AG10803 (cell line): ENCODE data around the gene HS1BP3.

Experiments
- DNase-seq: peaks from one replicate; pipeline ENCODE4 v3.0.0; 2010; ENCODE audit warnings: low read depth
- H3K4me3 ChIP-seq: 2 replicates; pipeline ENCODE4 v1.5.1; 2011; ENCODE audit warnings: mild to moderate bottlenecking, low read length, control low read depth
- TF ChIP-seq, protein P1 (sequence below): conservative IDR thresholded peaks from 2 replicates; pipeline ENCODE4 v1.5.1; 2011; ENCODE audit warnings: mild to moderate bottlenecking, low read length, control low read depth, inconsistent platforms

The HS1BP3 gene

DNA sequence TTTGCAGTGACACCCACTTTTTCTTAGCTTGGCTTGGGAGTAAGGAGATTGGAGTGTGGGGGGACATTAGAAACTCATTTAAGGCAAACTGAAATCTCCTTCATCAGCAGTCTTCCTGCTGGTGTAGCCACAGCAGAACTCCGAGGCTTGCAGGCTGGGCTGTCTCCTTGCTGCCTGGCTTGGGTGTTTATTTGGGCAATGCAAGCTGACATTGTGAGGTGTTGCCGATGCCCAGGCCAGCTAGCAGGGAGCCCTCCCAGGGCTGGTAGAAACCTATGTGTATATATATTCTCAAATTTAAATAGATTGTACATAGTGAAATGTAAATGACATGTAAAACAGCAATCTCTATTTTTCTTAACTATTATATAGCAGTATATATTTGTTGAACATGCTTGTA lies 27.9 kb upstream of the HS1BP3 start:
- TF ChIP-seq, protein P1, sequence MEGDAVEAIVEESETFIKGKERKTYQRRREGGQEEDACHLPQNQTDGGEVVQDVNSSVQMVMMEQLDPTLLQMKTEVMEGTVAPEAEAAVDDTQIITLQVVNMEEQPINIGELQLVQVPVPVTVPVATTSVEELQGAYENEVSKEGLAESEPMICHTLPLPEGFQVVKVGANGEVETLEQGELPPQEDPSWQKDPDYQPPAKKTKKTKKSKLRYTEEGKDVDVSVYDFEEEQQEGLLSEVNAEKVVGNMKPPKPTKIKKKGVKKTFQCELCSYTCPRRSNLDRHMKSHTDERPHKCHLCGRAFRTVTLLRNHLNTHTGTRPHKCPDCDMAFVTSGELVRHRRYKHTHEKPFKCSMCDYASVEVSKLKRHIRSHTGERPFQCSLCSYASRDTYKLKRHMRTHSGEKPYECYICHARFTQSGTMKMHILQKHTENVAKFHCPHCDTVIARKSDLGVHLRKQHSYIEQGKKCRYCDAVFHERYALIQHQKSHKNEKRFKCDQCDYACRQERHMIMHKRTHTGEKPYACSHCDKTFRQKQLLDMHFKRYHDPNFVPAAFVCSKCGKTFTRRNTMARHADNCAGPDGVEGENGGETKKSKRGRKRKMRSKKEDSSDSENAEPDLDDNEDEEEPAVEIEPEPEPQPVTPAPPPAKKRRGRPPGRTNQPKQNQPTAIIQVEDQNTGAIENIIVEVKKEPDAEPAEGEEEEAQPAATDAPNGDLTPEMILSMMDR = no peak
- no peak for DNase-seq
- no peak overlapping the region for H3K4me3 ChIP-seq

DNA sequence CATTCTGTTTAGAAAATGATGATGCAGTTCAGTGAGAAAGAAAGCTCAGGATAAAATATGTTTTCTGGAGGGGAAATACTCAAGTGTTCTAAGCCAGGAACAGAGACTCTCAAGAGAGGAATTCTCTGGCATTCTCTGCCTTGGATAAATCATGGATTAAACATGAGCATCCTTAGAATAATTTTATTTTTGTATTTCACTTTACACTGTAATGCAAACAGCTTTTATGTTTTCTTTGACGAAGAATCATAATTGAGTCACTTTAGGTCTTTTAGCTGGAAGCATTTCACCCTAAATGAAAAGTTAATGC lies 27.1 kb upstream of the HS1BP3 start:
- no peak overlapping the region for H3K4me3 ChIP-seq
- TF ChIP-seq, protein P1 = no peak
- no peak for DNase-seq

DNA sequence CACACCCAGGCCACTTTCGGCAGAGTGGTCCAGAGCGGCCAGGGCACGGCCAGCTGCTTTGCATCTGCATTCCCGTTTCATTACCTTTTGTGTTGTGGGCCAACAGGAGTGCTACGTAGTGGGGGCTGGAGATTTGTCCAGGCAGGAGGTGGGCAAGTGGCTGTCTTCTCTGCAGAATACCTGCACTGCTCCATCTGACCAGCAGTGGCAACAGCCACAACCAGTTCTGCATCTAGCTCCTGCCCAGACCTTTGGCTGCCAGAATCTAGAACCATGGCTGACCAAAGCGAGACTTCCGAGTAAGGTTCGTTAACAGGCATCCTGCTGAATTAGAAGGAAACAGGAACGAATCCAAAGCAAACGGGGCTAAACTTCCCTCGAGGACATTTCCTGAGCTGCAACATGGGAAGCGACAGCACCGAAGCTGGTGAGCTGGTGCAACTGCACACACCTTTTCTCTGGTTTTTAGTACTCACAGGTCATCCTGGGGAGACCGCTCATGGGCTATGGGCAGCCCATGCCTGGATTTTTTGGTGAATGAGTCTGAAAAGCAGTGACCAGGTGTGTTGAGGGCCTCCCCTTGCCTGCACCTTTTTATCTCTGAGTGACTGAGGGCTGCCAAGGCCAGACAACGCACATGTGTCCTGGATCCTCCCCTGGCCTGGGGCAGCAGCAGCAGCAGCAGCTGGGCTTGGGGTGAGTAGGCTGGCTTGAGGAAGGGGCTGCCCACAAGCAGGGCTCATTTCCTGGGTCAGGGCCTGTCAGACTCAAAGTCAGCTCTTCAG lies 26.6 kb upstream of the HS1BP3 start:
- TF ChIP-seq, protein P1 = no peak
- DNase-seq = no peak
- H3K4me3 ChIP-seq = no peak overlapping the region

DNA sequence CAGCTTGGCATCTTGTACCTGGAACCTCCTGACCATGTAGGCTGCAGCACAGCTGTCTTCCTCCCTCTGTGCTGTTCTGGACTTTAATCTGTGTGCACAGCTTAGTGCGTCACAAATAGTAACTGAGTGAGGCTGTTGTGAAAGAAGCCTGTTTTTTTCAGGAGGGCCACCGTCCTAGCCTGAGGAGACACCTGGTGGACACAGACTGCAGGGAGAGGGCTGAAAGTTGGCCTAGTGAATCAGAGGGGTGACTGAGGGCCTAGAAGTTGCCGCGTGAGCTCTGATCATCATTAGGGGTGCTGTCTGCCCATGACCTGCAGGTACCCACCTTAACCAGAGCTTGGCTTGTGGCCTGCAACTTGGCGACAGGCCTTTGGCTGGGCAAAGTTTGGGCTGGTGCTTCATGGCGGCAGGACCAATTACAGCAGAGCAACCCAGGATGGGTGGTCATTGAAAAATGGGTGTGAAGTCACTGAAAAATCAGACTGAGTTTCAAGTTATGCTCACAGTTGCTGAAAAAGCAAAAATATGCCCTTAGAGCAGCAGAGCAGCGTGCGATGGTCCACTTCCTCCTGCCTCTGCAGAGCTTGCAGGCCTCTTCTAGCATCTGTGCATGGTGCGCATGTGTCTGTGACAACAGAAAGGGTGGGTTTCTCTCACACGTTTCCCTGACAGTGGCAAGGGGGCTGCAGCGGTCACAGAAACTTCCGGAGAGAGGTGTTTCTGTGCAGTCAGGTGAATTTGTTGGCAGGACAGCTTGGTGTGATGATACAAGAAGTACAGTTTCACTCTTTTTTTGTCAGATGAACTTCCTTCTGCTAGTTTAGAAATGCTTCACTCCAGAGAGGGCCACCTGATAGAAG lies 25.7 kb upstream of the HS1BP3 start:
- no peak for DNase-seq
- H3K4me3 ChIP-seq = no peak overlapping the region
- TF ChIP-seq, protein P1 = no peak

DNA sequence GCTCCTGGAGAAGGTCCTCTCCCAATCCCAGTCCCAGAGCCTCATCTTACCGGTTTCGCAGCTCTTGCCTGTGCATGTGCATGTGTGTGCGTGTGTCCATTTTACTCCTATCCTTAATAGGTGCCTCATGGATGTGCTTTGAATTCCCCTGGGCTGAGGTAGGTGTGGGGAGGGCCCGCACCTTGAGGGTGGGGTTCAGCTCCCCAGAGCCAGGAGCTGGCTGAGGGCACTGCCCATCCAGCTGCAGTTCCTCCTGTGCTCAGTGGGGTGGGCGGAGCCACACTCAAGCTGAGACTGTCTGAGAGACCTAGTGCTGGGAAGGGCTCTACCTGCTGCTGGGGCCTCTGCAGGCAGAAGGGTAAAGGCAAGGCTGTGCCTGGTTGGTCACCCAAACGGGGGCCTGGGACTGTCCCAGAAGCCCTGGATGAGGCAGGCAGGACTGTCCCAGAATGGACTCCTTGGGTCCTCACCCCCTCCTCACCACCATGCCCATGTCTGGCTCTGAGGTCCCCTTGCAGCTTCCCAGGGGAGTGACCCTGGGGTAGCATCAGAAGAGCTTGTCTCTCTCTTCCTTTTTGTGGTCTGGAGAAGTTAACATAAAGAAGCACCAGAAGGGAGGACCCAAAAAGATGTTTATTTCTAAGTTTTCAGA lies 24.9 kb upstream of the HS1BP3 start:
- TF ChIP-seq, protein P1 = no peak
- no peak overlapping the region for H3K4me3 ChIP-seq
- no peak for DNase-seq

DNA sequence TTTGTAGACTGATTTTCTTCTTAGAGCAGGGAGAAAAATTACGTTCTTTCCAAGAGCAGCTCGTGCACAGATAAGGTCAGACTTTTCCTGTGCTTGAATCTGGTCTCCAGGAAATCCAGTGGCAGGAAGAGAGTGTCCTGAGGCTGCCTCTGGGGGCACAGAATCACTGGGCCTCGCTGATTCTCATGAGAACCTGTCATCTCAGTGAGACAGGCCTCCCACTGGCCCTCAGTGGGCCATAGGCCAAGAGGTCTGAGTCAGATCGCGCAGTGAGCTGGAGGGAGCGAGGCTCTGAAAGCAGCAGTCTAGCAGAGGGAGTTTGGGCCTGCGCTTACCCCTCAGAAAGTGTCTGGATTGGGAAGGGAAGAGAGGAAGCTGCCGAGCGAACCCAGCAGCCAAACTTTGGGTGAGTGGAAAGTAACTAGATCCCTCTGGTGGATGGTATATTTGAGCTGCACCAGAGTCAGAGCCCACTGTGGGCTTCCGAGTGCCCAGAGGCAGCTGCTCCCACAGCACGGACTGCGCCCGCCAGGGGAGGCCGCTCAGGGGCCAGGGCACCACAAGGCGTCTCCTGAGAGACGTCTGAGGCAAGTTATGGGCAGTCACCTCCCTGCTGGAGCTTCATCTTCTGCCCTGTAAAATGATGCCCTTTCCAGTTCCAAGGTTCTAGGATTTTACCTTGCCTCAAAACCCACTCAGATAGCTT lies 24.2 kb upstream of the HS1BP3 start:
- DNase-seq = peak; percentile 67
- TF ChIP-seq, protein P1 = 0 out of 2 replicates have a peak, but pooled peaks have one; percentile 3
- no peak overlapping the region for H3K4me3 ChIP-seq
